ENCODE data around the gene PTPRN2. TPM values are rescaled to one million over a fixed set of nuclear protein-coding genes. Genes with fewer than 3 reads are reported as not detected.

Gene PTPRN2
- total and polyA plus RNA-seq, 2 of the 13 experiments (the other 11 are each of a cell fraction or from before 2014, with no cell fraction given) = 2.5 to 24.2 TPM

- TF ChIP-seq ZNF160 (CRISPR knock-in tag; IDR thresholded peaks at IDR 0.05) = no peak
- no peak for TF ChIP-seq DR1 (CRISPR knock-in tag; IDR thresholded peaks at IDR 0.05)
- no peak for TF ChIP-seq ZNF382 (CRISPR knock-in tag; IDR thresholded peaks at IDR 0.05; ENCODE audit: borderline replicate concordance)
- TF ChIP-seq ZFP41 (CRISPR knock-in tag; IDR thresholded peaks at IDR 0.05; ENCODE audit: borderline replicate concordance) = no peak
- no peak for TF ChIP-seq TEF (CRISPR knock-in tag; IDR thresholded peaks at IDR 0.05)
- no peak for TF ChIP-seq ZNF34 (CRISPR knock-in tag; IDR thresholded peaks at IDR 0.05; ENCODE audit: borderline replicate concordance)
- no peak for TF ChIP-seq TFAP4 (IDR thresholded peaks at IDR 0.05; ENCODE audit: borderline replicate concordance, low read depth)
- no peak for TF ChIP-seq ZNF234 (CRISPR knock-in tag; conservative IDR thresholded peaks at IDR 0.05)
- no peak for TF ChIP-seq ZBTB14 (CRISPR knock-in tag; IDR thresholded peaks at IDR 0.05)
- TF ChIP-seq U2AF2 (IDR thresholded peaks at IDR 0.05; ENCODE audit: low read depth, low read length) = no peak
- TF ChIP-seq MTA1 (CRISPR knock-in tag; IDR thresholded peaks at IDR 0.05; ENCODE audit: borderline replicate concordance) = no peak; the same call in 1 of the 2 replicates
- no peak for TF ChIP-seq ARNT (IDR thresholded peaks at IDR 0.05)
- TF ChIP-seq ZNF430 (CRISPR knock-in tag; IDR thresholded peaks at IDR 0.05) = no peak; the same call in 1 of the 2 replicates
- TF ChIP-seq ZNF207 (IDR thresholded peaks at IDR 0.05; ENCODE audit: borderline replicate concordance) = no peak
- no peak for TF ChIP-seq ZNF17 (CRISPR knock-in tag; IDR thresholded peaks at IDR 0.05)
- no peak for TF ChIP-seq ZNF883 (CRISPR knock-in tag; IDR thresholded peaks at IDR 0.05; ENCODE audit: not compliant biosample characterization)
- no peak for TF ChIP-seq ARID2 (CRISPR knock-in tag; IDR thresholded peaks at IDR 0.05; ENCODE audit: borderline replicate concordance)
- TF ChIP-seq ZNF83 (CRISPR knock-in tag; IDR thresholded peaks at IDR 0.05; ENCODE audit: borderline replicate concordance) = no peak
- TF ChIP-seq SMAD1 (CRISPR knock-in tag; IDR thresholded peaks at IDR 0.05; ENCODE audit: borderline replicate concordance, low read depth) = no peak
- peak; percentile 77; the same call in 1 of the 2 replicates for TF ChIP-seq ZNF839 (CRISPR knock-in tag; IDR thresholded peaks at IDR 0.05; ENCODE audit: borderline replicate concordance)
- TF ChIP-seq ZNF30 (CRISPR knock-in tag; IDR thresholded peaks at IDR 0.05) = no peak
- TF ChIP-seq ZNF256 (CRISPR knock-in tag; conservative IDR thresholded peaks at IDR 0.05) = no peak
- TF ChIP-seq NR1H2 (CRISPR knock-in tag; IDR thresholded peaks at IDR 0.05; ENCODE audit: borderline replicate concordance, low read depth) = no peak
- TF ChIP-seq XRCC5 (optimal IDR thresholded peaks at IDR 0.05; ENCODE audit: low read length) = no peak
- TF ChIP-seq ZNF329 (CRISPR knock-in tag; IDR thresholded peaks at IDR 0.05; ENCODE audit: low read depth) = no peak
- TF ChIP-seq KDM2A (CRISPR knock-in tag; IDR thresholded peaks at IDR 0.05; ENCODE audit: borderline replicate concordance, low read depth) = no peak
Observed at GRCh38 chr7:158263110-158263963, 324.3 kb downstream of the PTPRN2 start (continued).
